Subcutaneous abdominal adipose tissue (tissue), 5 donors: Measurements from ENCODE around the gene MCF2L2.

Experiments
- H3K27ac ChIP-seq: one replicate; pipeline ENCODE4 v1.7.0; 2013; ENCODE audit warnings: low read depth, mild to moderate bottlenecking, inconsistent platforms, low read length, moderate library complexity
- H3K27me3 ChIP-seq, 5 donors: one replicate each; pipeline ENCODE4 v1.7.0; 2013; ENCODE audit warnings: low read length in 5 of 5, inconsistent platforms in 1 of 5; ENCODE audit not compliant: control insufficient read depth in 5 of 5, insufficient read depth in 4 of 5
- H3K36me3 ChIP-seq, 5 donors: one replicate each; pipeline ENCODE4 v1.7.0; 2013; ENCODE audit warnings: low read length in 5 of 5; ENCODE audit not compliant: control insufficient read depth in 5 of 5, insufficient read depth in 5 of 5
- H3K4me1 ChIP-seq, 5 donors: one replicate each; pipeline ENCODE4 v1.7.0; 2013; ENCODE audit warnings: low read length in 5 of 5, mild to moderate bottlenecking in 3 of 5, moderate library complexity in 1 of 5; ENCODE audit not compliant: control insufficient read depth in 5 of 5, insufficient read depth in 5 of 5
- H3K4me3 ChIP-seq, 5 donors: one replicate each; pipeline ENCODE4 v1.7.0; 2013; ENCODE audit warnings: low read length in 5 of 5, low read depth in 1 of 5
- H3K9ac ChIP-seq, 5 donors: one replicate each; pipeline ENCODE4 v1.7.0; 2013; ENCODE audit warnings: low read length in 5 of 5, mild to moderate bottlenecking in 4 of 5, moderate library complexity in 3 of 5
- H3K9me3 ChIP-seq, 5 donors: one replicate each; pipeline ENCODE4 v1.7.0; 2013; ENCODE audit warnings: low read length in 5 of 5; ENCODE audit not compliant: control insufficient read depth in 5 of 5
- donor health status: healthy.
- donor health status: healthy.
- donor health status: healthy.
- donor health status: healthy.
- donor health status: healthy.

Gene MCF2L2

DNA sequence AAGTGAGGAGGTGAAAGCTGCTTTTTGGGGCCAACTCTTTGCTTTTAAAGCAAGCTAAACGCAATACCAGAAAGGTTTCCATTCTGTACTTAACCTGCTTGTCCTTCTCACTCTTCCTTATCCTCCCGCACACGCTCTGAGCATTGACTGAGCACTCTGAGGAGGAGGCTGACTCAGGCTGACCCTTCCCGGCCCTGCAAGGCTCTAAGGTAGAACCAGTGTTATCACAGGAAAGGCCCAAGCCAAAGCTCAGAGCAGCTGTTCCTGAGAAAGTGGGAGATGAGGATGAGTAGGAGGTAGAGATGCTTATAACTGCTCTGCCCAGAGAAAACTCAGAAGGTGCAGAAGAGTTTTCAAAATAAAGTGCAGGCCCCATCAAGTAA lies 173.1 kb downstream of the MCF2L2 start:
- Histone ChIP-seq H3K27ac (peak overlapping the region; percentile 89), H3K9ac (peak overlapping the region in 3 of 5 donors; percentile 64 to 92 (median 80)), H3K27me3 (no peaks in the 10 kb centered on the region), H3K36me3 (no peaks in the 10 kb centered on the region), H3K9me3 (no peaks in the 10 kb centered on the region), H3K4me1 (peaks cover 0 to 31% (median 27%) of the 10 kb centered on the region in 5 donors), H3K4me3 (peak overlapping the region; percentile 73 to 92 (median 87))

DNA sequence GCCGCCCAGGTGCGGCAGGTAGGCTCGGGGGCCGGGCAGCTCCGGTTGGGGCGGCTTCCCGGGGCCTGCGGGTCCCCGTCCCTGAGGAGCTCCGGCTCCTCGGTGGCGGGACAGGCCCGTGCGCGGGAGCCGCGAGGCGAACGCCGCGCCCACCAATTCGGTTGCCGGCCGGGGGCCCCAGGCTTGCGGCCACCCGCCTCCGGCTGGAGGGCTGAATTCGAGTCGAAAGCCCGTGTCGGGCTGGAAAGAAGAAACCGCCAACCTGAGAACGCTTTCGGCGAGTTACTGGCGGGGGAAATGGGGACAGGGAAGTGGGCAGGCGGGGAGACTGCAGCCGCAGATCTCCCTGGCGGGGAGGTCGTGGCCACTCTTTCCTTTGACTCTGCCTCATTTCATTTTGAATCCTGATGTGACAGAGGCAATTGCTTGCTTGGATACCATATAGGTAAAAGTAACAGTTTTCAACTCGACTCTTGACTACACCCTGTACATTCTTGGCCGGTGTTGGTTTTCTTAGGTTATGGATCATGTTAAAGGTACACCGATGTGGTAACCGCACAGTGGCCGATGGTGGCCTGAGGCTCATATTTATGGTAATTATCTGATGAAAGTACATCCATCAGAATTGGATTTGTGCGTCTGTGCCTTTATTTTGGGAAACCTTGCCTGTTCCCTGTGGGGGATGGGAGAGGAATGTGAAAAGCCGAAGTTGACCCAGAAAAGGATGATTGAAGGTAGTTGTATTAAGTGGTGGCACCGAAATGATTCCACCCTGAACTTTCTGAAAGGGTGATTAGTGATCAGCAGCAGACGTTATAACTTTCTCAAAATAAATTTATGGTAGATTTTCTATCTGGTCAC lies 173.7 kb downstream of the MCF2L2 start:
- H3K36me3 ChIP-seq: no peaks in the 10 kb centered on the region
- H3K27me3 ChIP-seq: no peaks in the 10 kb centered on the region
- H3K9me3 ChIP-seq: no peaks in the 10 kb centered on the region
- peaks cover 0 to 25% (median 21%) of the 10 kb centered on the region in 5 donors for H3K4me1 ChIP-seq
- peak overlapping the region; percentile 64 to 92 (median 80) for H3K9ac ChIP-seq
- peak overlapping the region; percentile 73 to 92 (median 87) for H3K4me3 ChIP-seq
- peak overlapping the region; percentile 89 for H3K27ac ChIP-seq

DNA sequence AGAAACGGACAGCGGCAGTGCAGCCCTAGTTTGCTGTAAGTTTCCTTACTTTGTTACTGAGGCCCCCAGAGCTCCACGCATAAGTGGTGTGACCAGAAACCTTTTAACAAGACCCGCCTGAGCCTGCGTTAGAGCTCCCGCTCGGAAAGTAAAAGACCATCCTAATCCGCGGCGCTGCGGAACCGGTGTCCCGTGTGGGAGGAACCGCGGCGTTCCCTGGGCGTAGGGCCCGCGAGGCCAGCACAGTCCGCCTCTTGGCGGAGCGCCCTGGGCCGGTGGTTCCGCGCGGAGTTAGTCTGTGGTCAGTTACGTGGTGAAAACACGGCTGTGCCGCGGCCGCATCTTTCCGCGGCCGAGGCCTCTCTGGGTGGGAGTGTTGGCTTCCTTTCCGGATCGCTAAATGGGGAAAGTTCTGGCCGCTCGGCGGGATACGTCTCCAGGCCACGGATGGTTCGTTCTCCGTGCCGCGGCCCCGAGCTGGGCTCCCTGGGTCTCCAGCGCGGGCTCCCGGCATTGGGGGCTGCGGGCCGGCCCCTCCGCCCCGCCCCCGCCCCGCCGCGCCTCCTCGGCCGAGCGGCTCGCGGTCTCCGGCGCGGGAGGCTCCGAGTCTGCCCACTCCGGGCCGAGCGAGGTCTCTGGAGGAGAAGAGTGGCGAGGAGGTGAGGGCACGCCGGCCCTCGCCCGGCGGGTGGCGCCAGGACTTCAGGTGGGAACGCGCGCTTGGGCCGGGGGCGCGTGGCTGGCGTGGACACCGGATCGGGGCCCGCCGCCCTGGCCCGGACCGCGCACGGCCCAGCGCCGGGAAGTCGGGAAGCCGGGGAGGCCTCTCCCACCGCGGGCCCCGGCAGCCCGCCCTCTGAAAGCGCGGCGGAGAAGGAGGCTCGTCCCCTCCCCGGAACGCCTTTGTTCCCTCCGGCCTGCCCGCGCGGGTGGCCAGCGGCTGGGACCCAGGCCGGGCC lies 174.6 kb downstream of the MCF2L2 start:
- peaks cover 0 to 18% (median 12%) of the 10 kb centered on the region in 5 donors for H3K4me1 ChIP-seq
- H3K27me3 ChIP-seq: no peaks in the 10 kb centered on the region
- H3K36me3 ChIP-seq: no peaks in the 10 kb centered on the region
- peak overlapping the region; percentile 73 to 92 (median 87) for H3K4me3 ChIP-seq
- H3K9ac ChIP-seq: peak overlapping the region; percentile 79 to 95 (median 90)
- peak overlapping the region; percentile 89 for H3K27ac ChIP-seq
- H3K9me3 ChIP-seq: no peaks in the 10 kb centered on the region

DNA sequence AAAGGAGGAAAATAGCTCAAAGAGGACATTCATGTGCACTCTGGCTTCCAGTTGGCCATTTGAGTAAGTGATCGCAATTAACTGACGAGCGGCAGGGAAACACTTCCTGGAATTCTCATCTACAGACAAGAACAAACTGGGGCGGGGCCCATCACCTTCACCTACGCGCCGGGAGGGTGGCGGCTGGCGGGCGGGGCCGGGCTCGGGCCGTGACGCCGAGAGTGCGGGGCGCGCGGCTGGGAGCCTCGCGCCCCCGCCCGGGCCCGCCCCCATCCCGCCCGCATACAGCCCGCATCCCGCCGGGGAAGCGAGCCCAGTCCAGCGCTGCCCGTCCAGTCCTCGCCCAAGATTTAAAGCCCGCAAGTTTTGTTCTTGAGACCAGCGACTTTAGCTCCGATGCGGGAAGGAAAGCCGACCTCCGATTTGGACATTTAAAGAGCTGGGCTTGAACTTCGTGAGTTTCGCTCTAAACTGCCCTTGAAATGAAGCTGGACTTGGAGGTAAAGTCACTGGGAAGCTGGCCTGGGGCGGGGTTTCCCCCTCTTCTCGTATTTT lies 175.4 kb downstream of the MCF2L2 start, which contains the start of gene B3GNT5:
Gene B3GNT5, plus strand, starts transcription at position 281 of the 555 bp plus-strand sequence. CDS start 16,546 bp downstream, outside the sequence.
- peaks cover 0 to 18% (median 12%) of the 10 kb centered on the region in 5 donors for H3K4me1 ChIP-seq
- H3K4me3 ChIP-seq: peak within 1 kb of the TSS; percentile 73 to 92 (median 87)
- H3K27me3 ChIP-seq: no peaks in the 10 kb centered on the region
- H3K9me3 ChIP-seq: no peaks in the 10 kb centered on the region
- peak within 1 kb of the TSS; percentile 79 to 95 (median 90) for H3K9ac ChIP-seq
- no peaks in the 10 kb centered on the region for H3K36me3 ChIP-seq
- H3K27ac ChIP-seq: peak within 1 kb of the TSS; percentile 89

DNA sequence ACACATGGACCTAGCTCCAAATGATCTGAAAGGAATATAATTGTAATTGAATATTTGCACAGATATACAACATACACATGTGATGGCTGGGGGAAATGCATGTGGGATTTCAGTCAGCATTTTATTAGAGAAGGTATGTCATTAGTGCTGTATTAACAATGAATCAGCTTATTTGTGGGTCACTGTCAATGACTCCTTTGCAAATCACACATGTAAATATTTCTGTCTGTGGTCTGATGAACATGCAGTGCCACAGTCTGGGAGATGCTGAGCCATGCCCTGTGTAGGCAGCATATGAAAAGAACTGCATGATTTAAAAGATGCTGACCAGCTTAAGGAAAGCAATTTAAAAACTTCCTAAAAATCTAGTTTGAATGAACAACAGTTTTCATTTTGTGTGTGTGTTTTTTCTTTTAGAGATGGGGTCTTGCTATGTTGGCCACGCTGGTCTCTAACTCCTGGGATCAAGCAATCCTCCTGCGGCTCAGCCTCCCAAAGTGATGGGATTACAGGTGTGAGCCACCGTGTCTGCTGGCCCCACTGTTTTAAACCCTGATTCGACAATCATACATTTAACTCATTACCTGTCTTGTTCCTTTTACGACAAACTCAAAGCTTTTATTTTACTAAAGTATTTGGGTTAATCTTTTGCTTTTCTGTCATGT lies 176.2 kb downstream of the MCF2L2 start:
- Histone ChIP-seq H3K4me3 (peak overlapping the region in 3 of 5 donors; percentile 73 to 92 (median 87)), H3K27me3 (no peaks in the 10 kb centered on the region), H3K9ac (peak overlapping the region in 1 of 5 donors; percentile 66), H3K27ac (no peak overlapping the region), H3K4me1 (peaks cover 0 to 18% (median 12%) of the 10 kb centered on the region in 5 donors), H3K9me3 (no peaks in the 10 kb centered on the region), H3K36me3 (no peaks in the 10 kb centered on the region)

DNA sequence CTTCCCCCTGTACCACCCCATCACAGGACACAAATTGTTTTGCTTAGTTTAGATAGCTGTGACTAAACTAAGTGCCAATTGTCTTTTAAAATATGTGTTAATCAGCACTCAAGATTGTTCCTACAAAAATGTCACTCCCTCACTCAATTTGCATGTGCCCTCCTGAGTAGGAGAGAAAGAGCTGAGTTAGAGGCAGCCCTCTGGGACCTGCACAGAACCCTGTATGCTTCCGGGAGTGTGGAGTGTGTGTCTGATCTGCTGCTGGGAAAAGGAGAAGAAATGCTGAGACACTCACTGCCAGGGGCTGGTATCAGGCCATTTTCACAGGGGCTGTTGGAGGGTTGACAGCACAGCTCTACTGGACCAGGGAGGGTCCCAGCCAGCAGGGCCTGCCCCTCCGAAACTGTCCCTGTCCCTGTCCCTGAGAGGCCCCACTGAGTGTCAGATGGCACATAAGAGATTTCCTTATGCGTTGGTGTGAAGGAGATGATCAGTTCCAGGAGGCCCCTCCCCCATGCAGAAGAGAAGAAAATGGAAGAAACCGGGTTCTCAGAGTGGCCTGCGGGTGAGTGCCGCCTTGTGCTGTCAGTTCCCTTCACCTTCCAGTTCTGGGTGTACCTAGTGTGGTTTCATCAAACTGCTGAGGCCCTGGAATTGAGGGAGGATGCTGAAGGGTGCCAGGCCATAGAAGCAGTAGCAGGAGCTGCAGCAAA lies 179.3 kb downstream of the MCF2L2 start:
- Histone ChIP-seq H3K27ac (no peak overlapping the region), H3K27me3 (no peaks in the 10 kb centered on the region), H3K4me1 (peaks cover 0 to 18% (median 9%) of the 10 kb centered on the region in 5 donors), H3K4me3 (no peak overlapping the region), H3K36me3 (no peaks in the 10 kb centered on the region), H3K9me3 (no peaks in the 10 kb centered on the region), H3K9ac (no peak overlapping the region)

DNA sequence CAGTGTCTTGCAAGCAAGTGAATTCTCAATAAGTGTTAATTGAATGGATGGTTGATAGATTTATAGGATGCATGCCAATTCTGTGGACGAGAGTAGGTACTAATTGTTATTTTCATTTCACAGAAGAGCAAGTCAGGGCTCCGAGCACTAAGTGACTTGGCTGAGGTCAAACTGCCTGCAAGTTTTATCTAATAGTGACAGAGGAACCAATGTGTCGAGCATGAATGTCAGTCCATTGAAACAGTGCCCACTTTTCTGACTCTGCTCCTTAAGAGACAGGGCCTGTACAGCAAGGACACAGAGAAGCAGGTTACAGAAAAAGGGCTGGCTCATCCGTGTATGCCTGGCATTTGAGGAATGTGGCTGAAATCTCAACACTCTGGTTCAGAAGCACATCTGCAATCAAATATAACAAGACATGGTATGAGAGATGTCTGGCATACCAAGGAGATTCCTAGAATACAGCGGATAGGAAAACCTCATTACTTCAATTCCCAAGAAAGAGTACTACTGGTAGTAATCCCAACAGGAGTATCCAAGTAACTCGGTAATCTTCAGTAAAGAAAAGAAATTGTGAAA lies 181.3 kb downstream of the MCF2L2 start:
- H3K9me3 ChIP-seq: peaks cover 0 to 8% (median 6%) of the 10 kb centered on the region in 5 donors
- H3K4me3 ChIP-seq: no peak overlapping the region
- peaks cover 0 to 15% (median 4%) of the 10 kb centered on the region in 5 donors for H3K4me1 ChIP-seq
- H3K9ac ChIP-seq: no peak overlapping the region
- no peaks in the 10 kb centered on the region for H3K27me3 ChIP-seq
- no peak overlapping the region for H3K27ac ChIP-seq
- no peaks in the 10 kb centered on the region for H3K36me3 ChIP-seq

DNA sequence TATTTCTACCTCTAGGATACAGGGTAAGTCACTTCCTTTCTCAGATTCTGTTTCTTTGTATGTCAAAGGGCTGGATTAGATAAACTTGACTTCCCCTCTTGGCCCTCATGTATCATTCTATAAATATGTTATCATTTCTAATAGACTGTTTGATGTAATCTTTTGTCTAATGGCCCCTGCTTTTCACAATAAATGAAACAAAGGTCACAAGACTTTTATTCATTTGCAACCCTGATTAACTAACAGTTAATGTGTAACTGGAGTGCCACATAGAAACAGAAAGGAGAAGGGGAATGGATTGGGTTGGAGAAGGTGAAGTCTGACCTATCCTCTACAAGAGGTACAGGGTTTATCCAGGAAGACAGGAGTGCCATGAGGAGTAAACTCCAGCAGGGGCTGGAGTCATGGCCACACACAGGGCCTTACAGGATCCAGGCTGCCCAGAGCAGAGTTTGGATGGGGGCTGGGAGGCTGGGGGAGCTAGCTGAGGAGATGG lies 183.4 kb downstream of the MCF2L2 start:
- no peaks in the 10 kb centered on the region for H3K27me3 ChIP-seq
- H3K27ac ChIP-seq: peak overlapping the region; percentile 70
- peaks cover 0 to 15% (median 4%) of the 10 kb centered on the region in 5 donors for H3K4me1 ChIP-seq
- no peak overlapping the region for H3K4me3 ChIP-seq
- peaks cover 0 to 10% (median 7%) of the 10 kb centered on the region in 5 donors for H3K9me3 ChIP-seq
- no peaks in the 10 kb centered on the region for H3K36me3 ChIP-seq
- peak overlapping the region in 1 of 5 donors; percentile 14 for H3K9ac ChIP-seq
